Stimulated activated CD8-positive, alpha-beta memory T cell treated with anti-CD3 and anti-CD28 coated beads, Interleukin-7, amount 100 ng/mL, for 4 hours (primary cell): ENCODE data around the gene JOSD1.

ENCODE experiments used
- DNase-seq, 2 donors: peaks; one replicate each; pipeline ENCODE4 v3.0.0-alpha.2; 2020; ENCODE audit warnings: low read depth in 2 of 2

JOSD1 gene

DNA sequence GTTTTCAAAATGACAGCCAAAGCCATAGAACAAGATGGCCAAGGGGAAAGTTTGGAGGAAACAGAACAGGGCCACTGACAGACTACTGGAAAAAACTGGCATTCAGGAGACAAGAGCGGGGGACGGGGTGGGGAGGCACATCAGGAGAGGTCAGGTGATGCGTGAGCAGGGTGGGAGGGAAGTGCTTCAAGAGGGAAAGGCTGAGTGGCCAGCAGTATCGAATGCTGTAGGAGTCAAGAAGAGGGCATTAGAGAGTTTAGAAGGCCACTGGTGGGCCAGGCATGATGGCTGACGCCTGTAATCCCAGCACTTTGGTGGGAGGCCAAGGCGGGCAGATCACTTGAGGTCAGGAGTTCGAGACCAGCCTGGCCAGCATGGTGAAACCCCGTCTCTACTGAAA, 13.2 kb upstream of the JOSD1 start:
- no peak for DNase-seq

DNA sequence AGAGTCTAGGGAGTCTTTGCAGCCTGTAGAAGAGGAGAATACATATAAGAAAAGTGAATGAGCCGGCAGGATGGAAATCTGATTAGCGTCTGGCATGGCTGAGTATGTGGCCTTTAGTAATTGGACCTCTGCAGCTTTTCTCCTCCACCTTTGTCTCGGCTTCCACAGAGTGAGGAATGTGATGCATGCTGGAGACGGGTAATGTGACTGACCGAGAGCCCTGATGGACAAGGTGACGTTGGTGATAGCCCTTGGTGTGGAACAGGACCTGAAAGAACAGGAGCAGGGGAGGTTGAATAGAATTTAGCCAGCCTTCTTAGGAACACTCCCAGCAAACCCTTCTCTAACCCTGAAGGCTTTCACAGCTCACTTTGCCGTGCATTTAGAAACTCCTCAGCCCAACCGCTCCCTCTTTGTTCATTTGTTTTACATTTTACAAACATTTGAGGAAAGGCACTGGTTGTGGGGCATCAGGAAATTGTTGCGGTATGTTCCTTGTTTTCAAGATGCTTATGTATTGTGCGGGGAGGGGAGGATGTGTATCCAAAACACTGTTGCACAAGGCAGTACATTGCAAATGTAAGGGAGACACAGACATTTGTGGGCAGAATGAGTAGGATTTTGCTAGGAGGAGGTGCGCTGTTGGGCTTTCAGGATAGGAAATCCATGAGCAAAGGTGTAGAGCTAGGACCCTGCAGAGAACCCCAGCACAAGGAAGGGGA, 11.9 kb upstream of the JOSD1 start:
- no peak for DNase-seq

DNA sequence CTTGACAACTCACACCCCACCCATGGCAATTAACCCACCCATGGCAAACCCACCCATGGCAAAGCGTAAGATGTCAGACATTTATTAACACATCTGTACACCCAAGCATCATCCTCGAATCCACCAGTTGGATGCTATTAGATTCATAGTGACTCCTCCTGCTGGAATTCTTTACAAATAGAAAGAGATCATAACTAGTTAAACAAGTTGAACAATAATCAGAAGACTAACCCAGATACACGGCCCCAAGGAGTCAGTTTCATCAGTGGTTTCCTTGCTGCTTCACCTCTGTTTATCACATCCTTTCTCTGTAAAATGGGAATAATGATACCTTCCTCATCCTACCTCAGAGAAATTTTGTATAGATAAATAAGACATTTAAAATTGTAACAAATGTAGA, 10.1 kb upstream of the JOSD1 start:
- no peak for DNase-seq

DNA sequence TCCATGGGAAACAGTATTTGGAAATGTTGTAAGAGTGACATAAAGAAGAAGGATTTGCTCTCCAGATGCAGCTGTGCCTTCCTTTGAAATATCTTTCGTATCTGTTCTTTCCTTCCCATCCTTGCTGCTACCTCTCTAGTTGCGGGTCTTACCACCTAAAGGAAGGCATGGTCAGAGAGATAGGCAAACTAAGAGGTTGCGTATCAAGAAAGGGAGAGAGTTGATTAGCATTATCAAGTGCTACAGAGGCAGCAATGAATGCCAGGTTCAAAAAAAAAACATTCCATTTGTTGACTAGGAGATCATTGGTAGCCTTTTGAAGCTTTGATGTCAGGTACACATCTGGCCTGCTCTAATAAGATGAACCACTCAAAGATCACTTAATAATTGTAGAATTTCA, 9.6 kb upstream of the JOSD1 start:
- no peak for DNase-seq

DNA sequence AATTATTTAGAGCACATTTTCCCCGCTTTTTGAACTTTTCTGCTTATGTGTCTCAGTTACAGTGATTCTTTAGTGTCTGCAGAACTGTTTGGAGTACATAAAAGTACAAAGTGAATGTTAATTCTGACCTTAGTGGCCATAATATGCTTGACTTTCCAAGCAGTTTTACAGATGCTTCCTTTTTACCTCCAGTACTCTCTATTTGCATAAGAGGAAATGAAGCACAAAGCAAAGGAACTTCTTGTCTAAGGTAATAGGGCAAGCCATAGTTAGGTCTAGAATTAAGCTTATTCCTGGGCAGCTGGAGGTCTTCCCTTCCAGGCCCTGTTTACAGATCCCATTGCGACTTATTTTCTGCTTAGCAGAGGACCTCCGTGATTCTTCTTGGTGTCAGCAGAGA, 8.6 kb upstream of the JOSD1 start:
- no peak for DNase-seq

DNA sequence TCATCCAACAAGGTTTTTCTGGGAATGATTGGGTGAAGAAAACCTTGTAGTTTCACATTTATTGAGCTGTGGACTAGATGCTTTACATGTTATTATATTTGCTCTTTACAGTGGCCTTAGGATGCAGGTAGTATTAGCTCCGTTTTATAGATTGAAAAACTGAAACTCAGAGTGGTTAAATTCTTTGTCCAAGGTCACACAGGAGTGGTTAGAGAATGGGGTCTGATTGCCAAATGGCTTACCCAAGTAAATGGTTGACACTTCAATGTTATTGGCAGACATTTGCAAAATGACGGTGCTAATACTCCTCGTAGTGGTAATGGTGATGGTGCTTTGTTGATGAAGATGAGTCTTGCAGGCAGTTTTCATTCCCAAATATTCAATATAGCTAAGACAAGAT, 7.2 kb upstream of the JOSD1 start:
- DNase-seq = no peak

DNA sequence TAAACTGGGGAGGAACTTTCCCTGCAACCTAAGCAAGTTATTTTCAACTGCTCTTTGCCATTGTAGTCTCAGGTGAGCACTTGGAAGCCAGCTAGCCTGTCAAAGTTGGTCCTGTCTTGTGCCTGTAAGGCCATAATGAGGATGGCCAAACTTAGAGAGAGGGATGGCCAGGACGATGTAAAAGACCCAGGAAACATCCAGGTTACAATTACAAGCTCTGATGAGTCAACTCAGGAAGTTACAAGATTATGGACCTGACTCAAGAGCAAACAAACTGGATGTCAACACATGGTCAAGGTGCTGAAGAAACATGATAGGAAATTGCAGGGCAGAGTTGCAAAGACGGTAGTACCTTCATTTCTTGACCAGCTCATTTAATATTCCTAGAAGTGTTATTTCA, 6.6 kb upstream of the JOSD1 start:
- DNase-seq = no peak

DNA sequence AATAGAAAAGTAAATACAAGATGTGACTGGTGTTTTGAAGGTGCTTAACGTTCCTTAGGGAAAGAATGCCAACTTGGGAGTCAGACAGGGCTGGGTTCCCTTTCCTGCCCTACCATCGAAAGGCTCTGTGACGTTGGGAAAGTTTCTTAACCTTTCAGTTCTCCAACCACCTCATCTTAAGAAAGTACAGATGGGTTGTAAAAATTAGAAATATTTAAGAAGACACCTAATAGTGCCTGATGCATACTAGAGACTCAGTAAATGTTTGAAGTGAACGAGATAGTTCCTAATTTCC, 6.1 kb upstream of the JOSD1 start:
- DNase-seq = no peak

DNA sequence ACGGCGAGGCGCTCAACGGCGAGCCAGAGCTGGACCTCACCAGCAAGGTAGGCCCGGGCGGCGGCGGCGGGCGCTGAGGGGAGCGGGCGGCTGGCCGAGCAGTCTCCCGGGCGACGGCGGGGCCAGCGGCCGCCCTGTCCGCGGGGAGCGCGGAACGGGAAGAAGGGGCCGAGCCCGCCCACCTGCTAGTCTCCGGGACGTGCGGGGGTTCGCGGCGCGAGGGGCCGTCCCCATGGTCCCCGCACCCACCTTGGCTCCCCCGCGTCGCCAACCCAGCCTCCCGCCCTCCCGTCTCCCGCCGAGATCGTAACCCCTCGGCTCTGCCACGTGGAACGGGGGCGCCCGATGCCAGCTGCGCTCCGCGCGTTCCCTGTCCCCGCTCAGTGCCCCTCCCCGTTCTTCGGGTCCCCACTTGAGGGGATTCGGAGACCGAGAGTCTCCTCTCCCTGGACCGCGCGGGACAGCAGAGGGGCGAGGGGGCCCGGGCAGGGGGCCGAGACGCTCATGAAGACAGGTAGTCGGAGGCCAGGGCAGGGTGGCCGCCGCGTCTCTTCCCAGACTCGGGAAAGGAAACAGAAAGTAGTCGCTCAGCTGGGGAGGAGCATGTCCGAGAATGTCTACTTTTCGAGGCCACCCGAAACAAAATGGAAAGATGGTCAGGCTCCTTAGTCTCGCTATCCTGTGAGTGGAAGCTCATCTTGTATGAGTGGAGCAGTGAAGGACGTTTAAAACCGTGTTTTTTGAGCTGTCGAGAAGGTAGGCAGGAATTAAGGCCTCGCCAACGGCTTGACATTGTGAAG, 5.6 kb upstream of the JOSD1 start:
- peak; percentile 12 to 45 for DNase-seq

DNA sequence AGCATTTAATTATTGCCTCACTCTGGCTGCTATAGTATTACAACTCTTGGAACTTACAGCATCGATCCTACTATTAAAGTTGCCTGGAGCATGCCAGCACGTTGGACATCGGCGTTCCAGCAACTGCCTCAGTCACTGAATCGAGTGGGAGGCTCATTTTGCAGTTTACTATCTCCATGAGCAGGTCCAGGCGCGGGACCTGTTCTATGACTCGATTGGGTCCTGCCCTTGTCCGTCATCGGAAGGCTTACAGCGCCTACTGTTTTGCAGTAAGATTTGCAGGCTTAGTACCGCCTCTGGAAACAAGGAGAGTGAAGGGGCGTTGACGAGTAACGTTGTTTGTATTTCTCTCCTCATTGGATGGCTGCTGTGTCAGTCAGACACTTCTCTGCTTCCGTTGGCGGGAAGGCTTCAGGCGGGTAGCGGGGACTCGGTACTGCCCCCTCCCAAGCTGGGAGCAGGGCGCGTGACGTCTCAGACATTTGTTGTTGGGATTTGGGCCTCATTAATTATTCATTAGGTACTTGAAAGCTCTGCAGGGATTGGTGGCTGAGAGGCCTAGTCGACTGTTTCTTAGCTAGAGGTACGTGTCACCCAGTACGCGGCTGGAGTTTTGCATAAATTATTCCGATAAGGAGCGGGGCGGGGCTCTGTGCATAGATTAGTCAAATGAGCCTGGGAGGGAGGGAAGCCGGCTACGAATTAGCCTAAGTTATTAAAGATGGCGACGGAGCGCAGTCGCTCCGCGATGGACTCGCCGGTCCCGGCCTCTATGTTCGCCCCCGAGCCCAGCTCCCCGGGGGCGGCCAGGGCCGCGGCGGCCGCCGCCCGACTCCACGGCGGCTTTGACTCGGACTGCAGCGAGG, 4.7 kb upstream of the JOSD1 start, which contains the start of gene GTPBP1:
Gene GTPBP1, plus strand, starts transcription at position 710 of the 866 bp plus-strand sequence. Its CDS starts 12 bp downstream, at position 722.
- peak; percentile 95 to 98 for DNase-seq

DNA sequence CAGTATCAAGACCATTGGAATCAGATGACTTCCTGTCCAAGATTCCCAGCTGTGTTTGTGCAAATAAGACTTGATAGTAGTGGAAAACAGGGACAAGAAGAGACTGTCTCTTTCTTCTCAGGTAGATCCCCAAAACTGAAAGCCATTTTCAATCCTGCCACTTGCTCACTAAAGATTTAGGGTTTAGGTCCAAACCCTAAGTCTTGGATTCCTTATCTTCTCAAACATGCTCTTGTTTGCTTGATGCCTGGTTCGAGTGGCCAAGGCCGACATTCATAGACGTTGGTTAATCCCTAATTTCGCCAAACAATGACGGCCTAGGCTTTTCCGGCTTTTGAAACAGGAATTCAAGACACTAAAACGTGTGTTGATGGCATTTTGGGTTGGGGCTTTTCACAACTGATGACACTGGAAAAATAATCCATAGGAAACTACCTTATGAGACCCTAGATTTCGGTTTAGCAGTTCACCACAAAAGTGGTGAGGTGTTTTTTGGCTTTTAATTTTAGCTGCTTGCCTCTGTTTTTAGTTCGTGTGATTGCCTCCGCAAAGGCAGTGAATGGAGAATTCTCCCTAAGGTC, 4.0 kb upstream of the JOSD1 start:
- no peak for DNase-seq

DNA sequence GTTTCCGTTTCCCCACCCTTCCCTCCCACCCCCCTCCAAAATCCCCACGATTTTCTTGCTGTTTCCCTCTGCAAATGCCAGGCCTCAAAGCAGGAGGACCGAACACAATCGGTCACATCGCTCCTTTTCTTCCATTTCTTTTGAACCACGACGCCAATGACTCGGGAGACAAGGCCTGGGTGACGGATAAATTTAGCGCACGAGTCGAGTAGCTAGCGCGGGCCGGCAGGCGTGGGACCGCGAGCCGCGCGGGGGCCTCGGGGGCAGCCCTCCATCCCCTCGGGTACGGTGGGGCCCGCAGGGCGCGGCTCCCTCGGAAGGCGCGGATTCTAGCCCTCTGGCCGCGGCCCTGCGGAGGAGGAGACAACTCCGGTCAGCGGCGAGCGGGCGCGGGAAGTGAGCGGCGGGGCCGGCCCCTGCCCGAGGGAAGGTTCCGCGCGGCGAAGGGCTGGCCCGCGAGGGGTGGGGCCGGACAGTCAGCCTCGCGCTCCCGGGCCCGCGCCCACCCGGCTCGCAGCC, 414 bp downstream of the JOSD1 start:
- DNase-seq = no peak

DNA sequence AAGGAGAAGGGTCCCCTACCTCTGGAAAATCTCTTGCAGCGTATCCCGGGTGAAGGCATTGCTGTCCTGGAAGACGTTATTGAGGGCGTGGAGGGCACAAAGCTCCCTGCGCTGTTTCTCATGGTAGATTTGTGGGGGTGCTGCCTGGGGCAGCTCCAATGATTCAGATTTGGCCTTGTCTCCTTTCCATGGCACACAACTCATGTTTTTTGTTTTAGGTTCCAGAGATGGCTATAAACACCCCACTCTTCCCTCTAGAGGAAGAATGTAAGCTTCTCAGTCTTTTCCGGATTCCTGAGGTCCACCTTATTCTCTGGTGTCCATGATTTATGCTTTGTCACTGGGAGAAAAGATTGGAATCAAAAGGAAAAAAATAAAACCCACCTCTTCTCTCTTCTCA, 959 bp downstream of the JOSD1 start:
- no peak for DNase-seq

DNA sequence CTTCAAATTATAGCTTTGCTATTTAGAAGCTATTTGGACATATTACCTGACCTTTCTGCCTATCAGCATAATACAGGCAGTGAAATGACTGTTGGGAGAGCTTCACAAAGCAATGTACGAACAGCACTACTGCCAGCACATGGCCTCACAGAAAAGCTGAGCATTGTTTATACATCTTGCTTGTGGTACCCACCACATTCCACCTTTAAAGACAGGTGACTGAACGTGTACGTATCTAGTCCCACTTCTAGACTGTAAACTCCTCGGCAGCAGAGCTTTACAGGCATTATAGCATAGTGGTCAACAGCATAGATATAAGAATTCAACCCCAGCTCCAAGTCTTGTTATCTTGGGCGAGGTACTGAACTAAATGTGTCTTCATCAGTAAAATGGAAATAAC, 1.6 kb downstream of the JOSD1 start:
- DNase-seq = no peak

DNA sequence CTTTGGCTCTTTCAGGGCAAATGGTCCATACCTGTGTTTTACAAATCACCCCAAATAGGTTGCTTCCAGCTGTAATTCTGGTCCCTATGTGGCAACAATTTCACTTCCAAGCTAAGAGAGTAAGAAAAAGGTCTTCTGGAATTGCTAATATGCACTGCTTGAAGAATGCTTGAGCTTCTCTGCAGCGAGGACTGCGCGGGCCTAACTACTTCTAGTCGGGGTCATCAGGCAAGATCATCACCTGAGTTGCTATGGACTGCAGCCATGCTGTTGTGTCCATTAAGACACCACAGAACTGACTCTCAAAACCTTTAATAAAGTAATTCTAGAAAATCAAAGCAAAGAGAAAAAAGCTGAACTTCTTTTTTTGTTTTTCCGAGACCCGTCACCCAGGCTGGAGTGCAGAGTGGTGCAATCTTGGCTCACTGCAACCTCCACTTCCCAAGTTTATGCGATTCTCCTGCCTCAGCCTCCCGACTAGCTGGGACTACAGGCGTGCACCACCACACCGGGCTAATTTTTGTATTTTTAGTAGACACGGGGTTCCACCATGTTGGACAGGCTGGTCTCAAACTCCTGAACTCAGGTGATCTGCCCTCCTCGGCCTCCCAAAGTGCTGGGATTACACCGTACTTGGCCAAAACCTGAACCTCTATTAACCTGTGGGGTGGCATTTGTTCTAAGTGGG, 2.2 kb downstream of the JOSD1 start:
- no peak for DNase-seq

DNA sequence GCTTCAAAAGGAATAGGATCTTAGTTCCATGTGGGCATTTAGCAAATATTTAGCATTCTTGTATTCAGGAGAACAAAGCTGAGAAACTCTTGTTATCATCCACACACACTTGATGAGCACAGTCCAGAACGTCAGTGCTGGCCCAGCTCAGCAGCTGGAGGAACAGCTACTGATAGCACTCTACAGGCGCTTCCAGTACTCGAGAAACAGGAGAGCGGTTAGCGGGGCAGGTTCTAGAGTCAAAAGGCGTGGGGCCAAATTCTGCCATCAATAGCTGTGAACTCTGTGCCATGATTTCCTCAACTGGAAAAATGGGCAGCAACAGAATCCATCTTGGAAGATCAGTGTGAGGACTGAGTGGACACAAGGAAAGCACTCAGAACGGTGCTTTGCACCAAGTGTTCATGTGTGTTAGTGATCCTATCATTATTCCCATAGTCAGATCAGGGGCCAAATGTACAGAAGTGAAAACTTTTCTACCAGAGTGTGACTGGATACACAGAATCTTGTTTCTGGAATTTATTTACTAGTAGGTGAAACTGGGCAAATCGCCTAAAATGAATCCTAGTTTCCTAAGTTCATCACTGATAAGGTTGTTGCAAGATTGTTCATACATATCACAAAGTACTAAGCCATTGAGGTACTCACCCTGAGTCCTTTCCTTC, 3.2 kb downstream of the JOSD1 start:
- DNase-seq = no peak

DNA sequence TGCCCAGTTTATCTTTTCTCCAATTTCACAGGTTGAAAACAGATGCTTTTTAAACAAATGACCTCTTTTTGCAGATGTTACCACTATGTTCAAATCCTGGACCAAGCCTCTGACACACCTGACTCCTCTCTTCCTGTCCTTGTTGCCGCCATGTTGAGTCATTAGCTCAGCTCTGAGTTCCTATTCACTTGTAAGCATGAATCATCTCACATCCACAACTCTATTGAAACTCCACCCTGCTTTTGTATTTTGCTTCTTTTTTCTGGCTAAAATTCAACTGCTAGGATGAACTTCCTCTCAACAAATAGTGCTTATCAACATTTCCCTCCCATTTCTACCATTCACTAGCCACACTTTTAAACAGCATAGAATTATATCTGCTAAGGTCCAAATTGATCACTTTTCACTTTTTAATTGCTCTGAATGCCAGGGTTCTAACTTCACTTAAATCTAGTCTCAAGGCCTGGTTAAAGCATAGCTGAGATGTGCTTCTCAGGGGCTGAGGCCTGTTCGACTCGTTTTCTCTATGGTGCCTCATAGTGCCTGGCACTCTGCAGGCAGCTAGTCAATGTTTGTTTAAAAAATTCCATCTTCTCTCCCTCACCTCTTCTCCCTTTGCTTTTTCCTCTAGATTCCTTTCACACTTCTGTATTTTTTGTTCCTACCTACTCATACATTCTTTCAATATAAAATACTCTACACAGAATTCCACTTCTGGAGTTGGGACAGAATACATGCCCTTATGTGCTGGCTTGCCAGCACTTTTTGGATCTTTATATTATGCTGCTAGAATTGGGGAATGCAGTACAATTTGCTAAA, 3.9 kb downstream of the JOSD1 start:
- DNase-seq = peak; percentile 27 to 30

DNA sequence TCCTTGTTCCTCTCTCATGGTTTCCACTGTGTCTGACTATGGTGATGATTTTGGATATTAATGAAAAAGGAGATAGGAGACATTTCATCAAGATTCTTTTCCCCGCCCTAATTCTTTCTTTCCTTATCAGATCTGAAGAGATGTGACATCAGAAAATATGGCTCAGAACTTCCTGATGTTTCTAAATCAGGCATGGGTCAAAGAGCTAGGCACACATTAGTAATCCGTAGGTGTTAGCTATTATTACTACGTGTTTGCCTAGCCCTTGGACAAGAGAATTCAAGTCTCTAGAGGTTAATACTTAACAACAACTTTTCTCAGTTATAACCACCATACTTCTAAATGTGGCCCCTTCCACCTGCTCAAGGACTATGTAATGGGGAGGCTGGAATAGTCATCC, 5.8 kb downstream of the JOSD1 start:
- DNase-seq = no peak

DNA sequence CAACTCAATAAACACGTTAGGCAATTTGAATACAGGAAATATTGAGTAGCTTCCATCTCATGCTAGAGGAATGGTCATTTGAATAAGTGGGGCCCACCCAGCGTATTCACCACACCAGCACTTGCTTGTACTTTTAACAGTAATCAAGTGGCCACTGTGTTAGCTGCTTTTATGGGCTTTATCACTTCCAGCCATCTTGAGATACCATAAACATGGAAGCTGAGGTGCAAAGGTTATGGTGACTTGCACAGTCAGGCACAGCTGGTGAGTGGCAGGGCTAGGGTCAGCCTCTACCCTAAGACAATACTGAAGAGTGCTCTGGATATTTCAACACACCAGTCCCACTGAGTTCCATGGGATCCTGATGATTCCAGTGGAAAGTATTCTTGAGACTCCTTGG, 6.7 kb downstream of the JOSD1 start:
- no peak for DNase-seq

DNA sequence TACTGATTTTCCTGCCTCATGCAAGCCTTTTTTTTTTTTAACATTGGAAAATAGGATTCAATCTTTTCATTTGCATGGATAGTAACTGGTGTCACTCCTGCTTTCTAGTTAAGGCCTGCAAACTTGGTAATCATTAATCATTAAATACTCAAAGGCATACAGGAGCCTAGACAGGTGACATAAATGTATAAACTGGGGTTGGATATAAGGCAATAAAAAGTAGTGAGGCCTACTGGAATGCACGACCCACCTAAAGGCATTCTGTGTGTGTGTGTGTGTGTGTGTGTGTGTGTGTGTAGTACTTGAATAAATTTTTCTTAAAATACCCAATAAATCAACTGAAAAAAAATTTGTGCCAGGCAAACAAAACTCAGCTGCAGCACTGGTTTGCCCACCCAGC, 11.1 kb downstream of the JOSD1 start:
- no peak for DNase-seq
